MM.1S (cell line): ENCODE data around the gene DEPDC5.

ENCODE experiments used
- DNase-seq: peaks from one replicate; pipeline ENCODE4 v3.0.0-alpha.2; 2015
- H2AFZ ChIP-seq: fragments of 300-600 bp; sonication (generic); 2 replicates; pipeline ENCODE4 v1.6.0; 2016; ENCODE audit warnings: antibody characterized with exemption, low read length
- H3F3A ChIP-seq: fragments of 300-600 bp; sonication (generic); 2 replicates; pipeline ENCODE4 v1.6.1; 2016; ENCODE audit warnings: mild to moderate bottlenecking, antibody characterized with exemption, low read length, moderate library complexity, mixed read lengths; ENCODE audit not compliant: insufficient read depth
- H3K27ac ChIP-seq: fragments of 300-600 bp; sonication (generic); 2 replicates; pipeline ENCODE4 v1.5.1; 2016; ENCODE audit warnings: mild to moderate bottlenecking, low read length
- H3K27me3 ChIP-seq: fragments of 300-600 bp; sonication (generic); replicated peaks from 2 replicates; pipeline ENCODE4 v1.6.0; 2016; ENCODE audit warnings: low read length; ENCODE audit not compliant: insufficient read depth
- H3K36me3 ChIP-seq: fragments of 300-600 bp; sonication (generic); replicated peaks from 2 replicates; pipeline ENCODE4 v1.6.1; 2016; ENCODE audit warnings: mild to moderate bottlenecking, low read length, mixed read lengths; ENCODE audit not compliant: insufficient read depth
- H3K4me1 ChIP-seq: fragments of 300-600 bp; sonication (generic); 2 replicates; pipeline ENCODE4 v1.6.1; 2016; ENCODE audit warnings: low read length, mixed read lengths
- H3K4me2 ChIP-seq: fragments of 300-600 bp; sonication (generic); 2 replicates; pipeline ENCODE4 v1.6.0; 2016; ENCODE audit warnings: low read depth, low read length
- H3K4me3 ChIP-seq: fragments of 300-600 bp; sonication (generic); 2 replicates; pipeline ENCODE4 v1.5.1; 2016; ENCODE audit warnings: low read length, mixed read lengths
- H3K79me2 ChIP-seq: fragments of 300-600 bp; sonication (generic); 2 replicates; pipeline ENCODE4 v1.6.1; 2016; ENCODE audit warnings: mixed run types, low read length, mixed read lengths
- H3K9ac ChIP-seq: fragments of 300-600 bp; sonication (generic); 2 replicates; pipeline ENCODE4 v1.6.1; 2016; ENCODE audit warnings: low read length, mixed read lengths
- H3K9me2 ChIP-seq: fragments of 300-600 bp; sonication (generic); replicated peaks from 2 replicates; pipeline ENCODE4 v1.6.1; 2016; ENCODE audit warnings: mild to moderate bottlenecking, low read length, mixed read lengths; ENCODE audit not compliant: insufficient read depth
- H3K9me3 ChIP-seq: fragments of 300-600 bp; sonication (generic); replicated peaks from 2 replicates; pipeline ENCODE4 v1.6.1; 2016; ENCODE audit warnings: mild to moderate bottlenecking, low read length, mixed read lengths; ENCODE audit not compliant: insufficient read depth
- H4K20me1 ChIP-seq: fragments of 300-600 bp; sonication (generic); 2 replicates; pipeline ENCODE4 v1.6.1; 2016; ENCODE audit warnings: mild to moderate bottlenecking, low read length, moderate library complexity, mixed read lengths; ENCODE audit not compliant: insufficient read depth
- CTCF ChIP-seq: fragments of 300-600 bp; sonication (generic); IDR thresholded peaks from 2 replicates; pipeline ENCODE4 v1.5.1; 2016; ENCODE audit warnings: antibody characterized with exemption, low read length, mixed read lengths
- EZH2 ChIP-seq: fragments of 300-600 bp; sonication (generic); optimal IDR thresholded peaks from 2 replicates; pipeline ENCODE3; 2017; ENCODE audit warnings: low read depth, mild to moderate bottlenecking, antibody characterized with exemption, low read length, mixed read lengths
- EZH2phosphoT487 ChIP-seq: fragments of 300-600 bp; sonication (generic); IDR thresholded peaks from 2 replicates; pipeline ENCODE4 v1.6.1; 2018; ENCODE audit warnings: antibody characterized with exemption, low read length

DEPDC5 gene

GRCh38 chr22:31950226-31950625 lies 196.4 kb downstream of the DEPDC5 start:
- Histone ChIP-seq H4K20me1 (peaks cover 41% of the 10 kb centered on the region), H3K9me2 (no peaks in the 10 kb centered on the region), H3K4me2 (no peak overlapping the region), H3F3A (peaks cover 9% of the 10 kb centered on the region), H3K4me1 (peaks cover 8% of the 10 kb centered on the region), H3K79me2 (peaks cover 100% of the 10 kb centered on the region), H2AFZ (no peak overlapping the region), H3K9ac (no peak overlapping the region), H3K27ac (no peak overlapping the region), H3K4me3 (no peak overlapping the region), H3K36me3 (peaks cover 5% of the 10 kb centered on the region; the same call in 1 of the 2 replicates), H3K27me3 (no peaks in the 10 kb centered on the region), H3K9me3 (no peaks in the 10 kb centered on the region)
- TF ChIP-seq EZH2phosphoT487: no peak
- TF ChIP-seq EZH2: no peak
- no peak for TF ChIP-seq CTCF
- no peak for DNase-seq

- no peak overlapping the region for H3K4me3 ChIP-seq
- H3K79me2 ChIP-seq: peaks cover 97% of the 10 kb centered on the region
- H4K20me1 ChIP-seq: peaks cover 42% of the 10 kb centered on the region
- H3K27ac ChIP-seq: no peak overlapping the region
- no peaks in the 10 kb centered on the region for H3K27me3 ChIP-seq
- H3K9me2 ChIP-seq: no peaks in the 10 kb centered on the region
- H2AFZ ChIP-seq: no peak overlapping the region
- no peaks in the 10 kb centered on the region for H3K9me3 ChIP-seq
- peaks cover 4% of the 10 kb centered on the region for H3F3A ChIP-seq
- peaks cover 1% of the 10 kb centered on the region; the same call in 1 of the 2 replicates for H3K4me1 ChIP-seq
- H3K4me2 ChIP-seq: no peak overlapping the region
- no peak overlapping the region for H3K9ac ChIP-seq
- peaks cover 6% of the 10 kb centered on the region for H3K36me3 ChIP-seq
- no peak for DNase-seq
- no peak for TF ChIP-seq EZH2phosphoT487
- no peak for TF ChIP-seq EZH2
- TF ChIP-seq CTCF: no peak
Measured at GRCh38 chr22:31951194-31952093, 197.6 kb downstream of the DEPDC5 start.

- no peak overlapping the region for H3K27ac ChIP-seq
- no peak for DNase-seq
- H3K27me3 ChIP-seq: no peaks in the 10 kb centered on the region
- H3K79me2 ChIP-seq: peaks cover 97% of the 10 kb centered on the region
- H3K9ac ChIP-seq: no peak overlapping the region
- H3F3A ChIP-seq: no peaks in the 10 kb centered on the region
- H3K4me2 ChIP-seq: no peak overlapping the region
- H3K9me3 ChIP-seq: no peaks in the 10 kb centered on the region
- peaks cover 11% of the 10 kb centered on the region for H3K36me3 ChIP-seq
- TF ChIP-seq EZH2 (no peak), EZH2phosphoT487 (no peak), CTCF (no peak)
- H3K4me3 ChIP-seq: no peak overlapping the region
- H2AFZ ChIP-seq: no peak overlapping the region
- H4K20me1 ChIP-seq: peaks cover 46% of the 10 kb centered on the region
- no peaks in the 10 kb centered on the region for H3K9me2 ChIP-seq
- H3K4me1 ChIP-seq: no peaks in the 10 kb centered on the region
Measured at GRCh38 chr22:31952094-31952401, 198.2 kb downstream of the DEPDC5 start.
